HepG2 (cell line): ENCODE measurements around the gene TMEM247. TPM values are rescaled to one million over a fixed set of nuclear protein-coding genes. Genes with fewer than 3 reads are reported as not detected.

Source experiments
- ATAC-seq: fragments of 200-7000 bp; cut with Tn5 transposase; 3 replicates; pipeline ENCODE4 v1.9.1; 2020; ENCODE audit warnings: mild to moderate bottlenecking, moderate library complexity
- BruUV-seq: library from RNA; stranded (reverse); fragments of 400-500 nt; replicated peaks from 2 replicates; lab custom pipeline; 2021; lab: Mats Ljungman, UMichigan
- CTCF ChIA-PET: fragments of 300-600 bp; formaldehyde crosslinking; extraction: SDS; loops from one replicate; lab custom pipeline; 2021; ENCODE audit warnings: low total read pairs, inconsistent platforms, low intra/inter-chr PET ratio; lab: Yijun Ruan, JAX
- POLR2A ChIA-PET: fragments of 350-600 bp; sonication (Branson Sonifier 250); formaldehyde crosslinking; loops from one replicate; lab custom pipeline; 2020; ENCODE audit warnings: antibody characterized with exemption, inconsistent platforms; lab: Yijun Ruan, JAX
- DNase-seq: peaks from one replicate; pipeline ENCODE4 v3.0.0-alpha.2; 2015; ENCODE audit warnings: low spot score
- FAIRE-seq: peaks from 3 replicates; lab custom pipeline; 2011; peaks lifted over from hg19 to GRCh38; lab: Jason Lieb, UNC
- H2AFZ ChIP-seq: one replicate; pipeline ENCODE4 v1.6.1; 2011; ENCODE audit warnings: low read length, inconsistent platforms
- H3K27ac ChIP-seq: fragments of 300-600 bp; 3 replicates; pipeline ENCODE4 v1.8.0; 2011; ENCODE audit warnings: mixed run types, mild to moderate bottlenecking, mixed read lengths, low read length, inconsistent platforms; ENCODE audit not compliant: insufficient read depth; ENCODE audit errors: extremely low read length
- H3K27me3 ChIP-seq, 2 experiments: fragments of 200-600 bp in 1 of 2; 2 replicates in 1 of 2; 3 replicates in 1 of 2; pipeline versions ENCODE4 v1.6.0 to v1.8.0; 2011; ENCODE audit warnings: low read length in 2 of 2, mild to moderate bottlenecking in 2 of 2, moderate library complexity in 2 of 2, inconsistent platforms in 1 of 2; ENCODE audit not compliant: insufficient read depth in 2 of 2, control insufficient read depth in 1 of 2
- H3K36me3 ChIP-seq, 2 experiments: fragments of 200-600 bp in 1 of 2; replicated peaks in 1 of 2; 2 replicates in 1 of 2; 3 replicates in 1 of 2; pipeline versions ENCODE4 v1.5.1 to v1.8.0; 2011; ENCODE audit warnings: low read length in 2 of 2, inconsistent platforms in 1 of 2; ENCODE audit not compliant: insufficient read depth in 2 of 2, control insufficient read depth in 1 of 2
- H3K4me1 ChIP-seq: 2 replicates; pipeline ENCODE4 v1.5.1; 2012; ENCODE audit warnings: low read length, inconsistent platforms; ENCODE audit not compliant: insufficient read depth
- H3K4me2 ChIP-seq: 2 replicates; pipeline ENCODE4 v1.6.0; 2011; ENCODE audit warnings: low read depth, low read length, inconsistent platforms
- H3K4me3 ChIP-seq, 3 experiments: fragments of 200-600 bp in 1 of 3; sonication (generic), shearing (Covaris generic) in 1 of 3; replicated peaks in 1 of 3; 2 replicates each; pipeline ENCODE4 v1.5.1; 2011 to 2016; ENCODE audit warnings: low read length in 3 of 3, inconsistent platforms in 2 of 3, low read depth in 2 of 3, mild to moderate bottlenecking in 2 of 3, control low read depth in 1 of 3, mixed read lengths in 1 of 3; ENCODE audit not compliant: insufficient read depth in 1 of 3
- H3K79me2 ChIP-seq: one replicate; pipeline ENCODE4 v1.6.1; 2011; ENCODE audit warnings: low read length, inconsistent platforms; ENCODE audit not compliant: insufficient read depth
- H3K9ac ChIP-seq: 2 replicates; pipeline ENCODE4 v1.6.0; 2011; ENCODE audit warnings: mild to moderate bottlenecking, low read depth, low read length, inconsistent platforms; ENCODE audit not compliant: insufficient read depth
- H3K9me3 ChIP-seq: 2 replicates; pipeline ENCODE4 v1.5.1; 2012; ENCODE audit warnings: mild to moderate bottlenecking, low read length
- H4K20me1 ChIP-seq: 2 replicates; pipeline ENCODE4 v1.6.0; 2011; ENCODE audit warnings: inconsistent platforms, mild to moderate bottlenecking, low read length, moderate library complexity; ENCODE audit not compliant: insufficient read depth
- CREBL2 ChIP-seq: sonication (generic); formaldehyde crosslinking; IDR thresholded peaks from 2 replicates; pipeline ENCODE4 v1.8.1; 2023; ENCODE audit warnings: missing genetic modification reagents, mild to moderate bottlenecking, borderline replicate concordance
- DNMT3B ChIP-seq: conservative IDR thresholded peaks from 2 replicates; pipeline ENCODE4 v1.6.1; 2016; ENCODE audit warnings: missing biosample characterization, control low read depth
- HOXA3 ChIP-seq: sonication (generic); formaldehyde crosslinking; IDR thresholded peaks from 2 replicates; pipeline ENCODE4 v1.5.0; 2020; ENCODE audit warnings: missing genetic modification reagents
- NFKB2 ChIP-seq: sonication (generic); formaldehyde crosslinking; IDR thresholded peaks from 2 replicates; pipeline ENCODE4 v1.4.0; 2020; ENCODE audit warnings: missing genetic modification reagents, borderline replicate concordance
- PTBP1 ChIP-seq: fragments of 200-400 bp; formaldehyde crosslinking; IDR thresholded peaks from 2 replicates; pipeline ENCODE4 v1.6.1; 2018; ENCODE audit warnings: low read length, low read depth; ENCODE audit not compliant: poor library complexity, severe bottlenecking
- TCF7 ChIP-seq: sonication (generic); IDR thresholded peaks from 2 replicates; pipeline ENCODE4 v1.6.1; 2016; ENCODE audit warnings: antibody characterized with exemption, low read depth
- TSC22D2 ChIP-seq: sonication (generic); formaldehyde crosslinking; IDR thresholded peaks from 2 replicates; pipeline ENCODE4 v1.5.1; 2020; ENCODE audit warnings: missing genetic modification reagents, mild to moderate bottlenecking, borderline replicate concordance
- USF2 ChIP-seq, 2 experiments: sonication (generic) in 1 of 2; formaldehyde crosslinking in 1 of 2; IDR thresholded peaks; 2 replicates each; pipeline versions ENCODE4 v1.5.1 to v1.6.1; 2011 to 2020; ENCODE audit warnings: borderline replicate concordance in 1 of 2, low read depth in 1 of 2, low read length in 1 of 2, mild to moderate bottlenecking in 1 of 2, missing genetic modification reagents in 1 of 2, moderate library complexity in 1 of 2
- ZNF18 ChIP-seq: sonication (generic); formaldehyde crosslinking; IDR thresholded peaks from 2 replicates; pipeline ENCODE4 v1.8.0; 2022; ENCODE audit warnings: mild to moderate bottlenecking, missing genetic modification reagents; ENCODE audit not compliant: insufficient replicate concordance
- ZNF367 ChIP-seq: sonication (generic); formaldehyde crosslinking; IDR thresholded peaks from 2 replicates; pipeline ENCODE4 v1.4.0; 2020; ENCODE audit warnings: missing genetic modification reagents, borderline replicate concordance
- ZNF619 ChIP-seq: sonication (generic); formaldehyde crosslinking; IDR thresholded peaks from 2 replicates; pipeline ENCODE4 v1.4.0; 2020; ENCODE audit warnings: mild to moderate bottlenecking, missing genetic modification reagents
- WGBS: methylation state at CpG from one replicate; pipeline ENCODE4 v1.1.6; 2017; ENCODE audit warnings: low lambda C conversion rate; 5-methylcytosine and 5-hydroxymethylcytosine counted together
- in situ Hi-C: cut with HindIII; loops from 2 replicates; pipeline ENCODE4 v1.10.0; 2017; ENCODE audit warnings: low pct_unique_long_range_greater_than_20kb; ENCODE audit not compliant: extremely low pct_ligation_motif_present
- intact Hi-C: fragments of 100-400 bp; cut with micrococcal nuclease; formaldehyde crosslinking; loops from one replicate; pipeline ENCODE4 v1.10.0; 2022; ENCODE audit not compliant: unreplicated experiment
- polyA plus RNA-seq, 8 experiments: library from polyadenylated mRNA; depleted of rRNA in 3 of 8; stranded (reverse) in 7 of 8; unstranded in 1 of 8; fragments of >200 nt; fragmentation: Illumina TruSeq in 4 of 8; extraction: Trizol in 4 of 8; gene quantifications; 2 replicates each; pipeline versions ENCODE4 v1.2.1 to v1.2.3, GENCODE V29; 2011 to 2016; ENCODE audit warnings: low read depth in 4 of 8, missing spikeins in 1 of 8, mixed read lengths in 1 of 8; ENCODE audit not compliant: insufficient read depth in 1 of 8
- total RNA-seq, 5 experiments: library from RNA; depleted of rRNA; stranded (reverse); fragments of >200 nt; fragmentation: Illumina TruSeq; extraction: Trizol; gene quantifications; 2 replicates each; pipeline ENCODE4 v1.2.3, GENCODE V29; 2016; ENCODE audit warnings: low read depth in 1 of 5
- TF ChIP-seq, protein P1 (sequence below): sonication (generic); formaldehyde crosslinking; IDR thresholded peaks from 2 replicates; pipeline ENCODE4 v1.8.1; 2023; ENCODE audit warnings: mild to moderate bottlenecking, missing genetic modification reagents
- TF ChIP-seq, protein P2 (sequence below): sonication (generic); formaldehyde crosslinking; IDR thresholded peaks from 2 replicates; pipeline ENCODE4 v1.4.0; 2020; ENCODE audit warnings: missing genetic modification reagents, borderline replicate concordance

The TMEM247 gene
- total and polyA plus RNA-seq, 2 of the 13 experiments (the other 11 are each of a cell fraction or from before 2014, with no cell fraction given): not detected

DNA sequence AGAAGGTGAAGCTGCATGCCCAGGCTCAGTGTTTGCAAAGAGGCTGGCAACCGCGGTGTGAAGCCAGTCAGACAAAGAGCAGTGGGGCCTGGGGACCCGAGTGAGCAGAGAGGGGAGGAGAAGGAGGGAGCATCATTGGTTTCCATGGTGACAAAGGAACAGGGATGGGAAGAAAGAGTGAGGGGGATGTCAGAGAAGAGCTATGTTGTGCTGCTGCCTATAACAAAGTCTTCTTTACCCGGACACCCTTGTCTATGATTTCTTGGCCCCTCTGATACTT lies 14.5 kb downstream of the TMEM247 start:
- ChIA-PET CTCF (no interaction called here), POLR2A (no interaction called here)
- Histone ChIP-seq H2AFZ (no peak overlapping the region), H3K36me3 (no peaks in the 10 kb centered on the region), H3K27me3 (peaks cover 12 to 87% of the 10 kb centered on the region in 2 experiments; a peak in 4 of 5 replicates), H3K4me3 (no peak overlapping the region), H3K4me2 (no peak overlapping the region), H3K9me3 (no peaks in the 10 kb centered on the region), H3K79me2 (no peaks in the 10 kb centered on the region), H3K4me1 (peaks cover 15% of the 10 kb centered on the region; the same call in 1 of the 2 replicates), H3K9ac (no peak overlapping the region), H4K20me1 (no peaks in the 10 kb centered on the region), H3K27ac (no peak overlapping the region)
- FAIRE-seq: no peak
- BruUV-seq: no TSS peak
- in situ Hi-C loops (no loop called here), intact Hi-C loops (no loop called here)
- DNase-seq: no peak
- TF ChIP-seq ZNF18 (no peak), USF2 (IDR thresholded peaks at IDR 0.05; ENCODE audit: low read depth, low read length) (no peak), USF2 (CRISPR knock-in tag; IDR thresholded peaks at IDR 0.05; ENCODE audit: borderline replicate concordance) (no peak), ZNF619 (no peak), DNMT3B (CRISPR knock-in tag) (no peak), PTBP1 (no peak), CREBL2 (CRISPR knock-in tag) (no peak), TCF7 (no peak), ZNF367 (no peak), NFKB2 (CRISPR knock-in tag) (no peak), HOXA3 (no peak), TSC22D2 (no peak)
- TF ChIP-seq, protein P1, sequence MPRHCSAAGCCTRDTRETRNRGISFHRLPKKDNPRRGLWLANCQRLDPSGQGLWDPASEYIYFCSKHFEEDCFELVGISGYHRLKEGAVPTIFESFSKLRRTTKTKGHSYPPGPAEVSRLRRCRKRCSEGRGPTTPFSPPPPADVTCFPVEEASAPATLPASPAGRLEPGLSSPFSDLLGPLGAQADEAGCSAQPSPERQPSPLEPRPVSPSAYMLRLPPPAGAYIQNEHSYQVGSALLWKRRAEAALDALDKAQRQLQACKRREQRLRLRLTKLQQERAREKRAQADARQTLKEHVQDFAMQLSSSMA: no peak
- TF ChIP-seq, protein P2, sequence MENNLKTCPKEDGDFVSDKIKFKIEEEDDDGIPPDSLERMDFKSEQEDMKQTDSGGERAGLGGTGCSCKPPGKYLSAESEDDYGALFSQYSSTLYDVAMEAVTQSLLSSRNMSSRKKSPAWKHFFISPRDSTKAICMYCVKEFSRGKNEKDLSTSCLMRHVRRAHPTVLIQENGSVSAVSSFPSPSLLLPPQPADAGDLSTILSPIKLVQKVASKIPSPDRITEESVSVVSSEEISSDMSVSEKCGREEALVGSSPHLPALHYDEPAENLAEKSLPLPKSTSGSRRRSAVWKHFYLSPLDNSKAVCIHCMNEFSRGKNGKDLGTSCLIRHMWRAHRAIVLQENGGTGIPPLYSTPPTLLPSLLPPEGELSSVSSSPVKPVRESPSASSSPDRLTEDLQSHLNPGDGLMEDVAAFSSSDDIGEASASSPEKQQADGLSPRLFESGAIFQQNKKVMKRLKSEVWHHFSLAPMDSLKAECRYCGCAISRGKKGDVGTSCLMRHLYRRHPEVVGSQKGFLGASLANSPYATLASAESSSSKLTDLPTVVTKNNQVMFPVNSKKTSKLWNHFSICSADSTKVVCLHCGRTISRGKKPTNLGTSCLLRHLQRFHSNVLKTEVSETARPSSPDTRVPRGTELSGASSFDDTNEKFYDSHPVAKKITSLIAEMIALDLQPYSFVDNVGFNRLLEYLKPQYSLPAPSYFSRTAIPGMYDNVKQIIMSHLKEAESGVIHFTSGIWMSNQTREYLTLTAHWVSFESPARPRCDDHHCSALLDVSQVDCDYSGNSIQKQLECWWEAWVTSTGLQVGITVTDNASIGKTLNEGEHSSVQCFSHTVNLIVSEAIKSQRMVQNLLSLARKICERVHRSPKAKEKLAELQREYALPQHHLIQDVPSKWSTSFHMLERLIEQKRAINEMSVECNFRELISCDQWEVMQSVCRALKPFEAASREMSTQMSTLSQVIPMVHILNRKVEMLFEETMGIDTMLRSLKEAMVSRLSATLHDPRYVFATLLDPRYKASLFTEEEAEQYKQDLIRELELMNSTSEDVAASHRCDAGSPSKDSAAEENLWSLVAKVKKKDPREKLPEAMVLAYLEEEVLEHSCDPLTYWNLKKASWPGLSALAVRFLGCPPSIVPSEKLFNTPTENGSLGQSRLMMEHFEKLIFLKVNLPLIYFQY (CRISPR knock-in tag): no peak
- ATAC-seq: no peak
- 35% methylated on average over 4 of the region's 4 CpGs for WGBS
